GM19438 (cell line): ENCODE measurements around the gene CALCOCO2.
A peak's percentile ranks its signal among the peaks of the same experiment; 100 is the strongest.
"Not testable (repeated sequence)": the region's sequence is repeated elsewhere in the genome, so short reads cannot be mapped to it uniquely, and the experiment has no call there.

Source experiments
- ATAC-seq: cut with Tn5 transposase; IDR thresholded peaks from one replicate; pipeline ENCODE4 v1.9.1; 2021; ENCODE audit warnings: low read depth; ENCODE audit not compliant: unreplicated experiment

Gene CALCOCO2

DNA sequence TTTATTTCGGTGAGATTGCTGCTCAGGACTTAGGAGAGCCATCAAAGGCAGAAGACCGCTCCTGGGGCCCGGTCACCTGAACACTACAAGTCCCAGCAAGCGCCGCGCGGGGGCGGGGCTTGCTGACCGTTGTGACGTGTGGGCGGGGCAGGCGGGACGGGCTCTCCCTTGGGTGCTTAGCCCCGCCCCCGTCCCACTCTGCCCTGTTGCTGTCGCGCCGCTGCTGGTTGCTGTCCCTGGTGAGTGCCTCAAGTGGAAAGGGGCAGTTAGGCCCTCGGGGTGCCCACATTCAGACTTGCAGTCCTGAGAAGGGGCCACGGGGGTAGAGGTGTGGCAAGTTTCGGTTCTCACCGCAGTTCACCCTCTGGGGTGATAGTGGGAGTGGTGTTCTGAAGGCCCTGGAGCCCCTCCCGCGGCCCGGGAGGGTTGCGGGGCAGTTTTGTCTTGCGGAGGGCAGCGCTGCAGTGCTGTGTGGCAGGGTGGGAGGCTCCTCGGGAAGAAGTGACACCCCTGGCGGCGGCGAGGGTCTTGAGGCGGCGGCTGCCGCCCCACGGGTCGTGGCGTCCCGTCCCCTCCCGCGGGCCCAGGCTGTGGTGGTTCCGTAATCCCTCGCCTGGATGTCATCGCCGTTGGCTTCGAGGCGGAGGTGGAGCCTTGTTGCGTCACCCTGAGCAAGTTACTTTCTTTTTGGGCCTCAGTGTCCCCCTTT, at the start of gene CALCOCO2:
Gene CALCOCO2 (plus strand): TSS at position 196 of the 709 bp plus-strand sequence. CDS start 10,673 bp downstream, outside the sequence.
- ATAC-seq: peak; percentile 74

- no peak for ATAC-seq
These were observed 43.0 kb upstream of the CALCOCO2 start for GRCh38 chr17:48787828-48788227.

- ATAC-seq: no peak
These were observed 40.2 kb upstream of the CALCOCO2 start for GRCh38 chr17:48790607-48791127.

DNA sequence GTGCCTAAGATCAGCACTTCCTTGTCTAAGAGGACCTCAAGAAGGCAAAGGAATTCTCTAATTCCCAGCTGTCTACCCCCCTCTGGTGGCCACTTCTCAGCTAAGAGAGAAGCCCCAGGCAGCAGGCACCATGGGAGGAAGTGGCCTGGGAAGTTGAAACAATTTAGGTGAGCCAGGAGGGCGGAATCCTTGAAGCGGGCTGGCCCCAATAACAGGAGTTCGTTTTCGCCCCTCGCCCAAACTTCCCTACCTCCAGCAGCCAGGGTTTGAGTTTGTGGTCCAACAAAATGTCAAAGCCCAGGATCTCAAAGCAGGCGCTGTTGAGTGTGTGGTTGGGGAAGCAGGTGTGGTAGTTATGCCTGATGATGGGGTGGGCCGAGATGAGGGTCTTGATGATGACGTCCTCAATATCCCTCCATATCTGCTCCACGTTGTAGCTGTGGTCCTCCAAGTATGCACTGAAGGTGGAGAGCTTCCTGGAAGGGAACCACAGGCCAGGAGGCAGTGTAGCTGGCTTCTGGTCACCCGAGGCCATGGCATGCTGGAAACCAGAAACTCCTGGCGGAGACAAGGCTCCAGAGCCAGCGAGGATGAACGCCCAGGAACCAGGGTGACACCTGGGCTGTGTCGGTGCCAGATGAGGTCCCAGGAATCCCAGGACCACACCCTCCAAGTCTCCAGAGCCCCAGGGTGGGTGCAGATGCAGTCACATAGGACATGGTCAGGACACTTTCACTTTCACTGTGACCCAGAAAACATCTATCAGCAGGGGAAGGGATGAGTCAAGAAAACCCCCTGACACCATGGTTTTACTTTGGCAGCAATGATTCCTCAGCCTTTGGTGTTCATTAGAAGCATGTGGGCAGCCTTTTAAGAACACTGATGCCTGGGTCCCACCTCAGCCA, 39.5 kb upstream of the CALCOCO2 start:
- no peak for ATAC-seq

GRCh38 chr17:48792033-48792798, 38.6 kb upstream of the CALCOCO2 start:
- ATAC-seq: no peak

- ATAC-seq: no peak
These were observed 35.2 kb upstream of the CALCOCO2 start for GRCh38 chr17:48795444-48796162.

- ATAC-seq: not testable (repeated sequence)
These were observed 34.7 kb upstream of the CALCOCO2 start for GRCh38 chr17:48796163-48796522.

DNA sequence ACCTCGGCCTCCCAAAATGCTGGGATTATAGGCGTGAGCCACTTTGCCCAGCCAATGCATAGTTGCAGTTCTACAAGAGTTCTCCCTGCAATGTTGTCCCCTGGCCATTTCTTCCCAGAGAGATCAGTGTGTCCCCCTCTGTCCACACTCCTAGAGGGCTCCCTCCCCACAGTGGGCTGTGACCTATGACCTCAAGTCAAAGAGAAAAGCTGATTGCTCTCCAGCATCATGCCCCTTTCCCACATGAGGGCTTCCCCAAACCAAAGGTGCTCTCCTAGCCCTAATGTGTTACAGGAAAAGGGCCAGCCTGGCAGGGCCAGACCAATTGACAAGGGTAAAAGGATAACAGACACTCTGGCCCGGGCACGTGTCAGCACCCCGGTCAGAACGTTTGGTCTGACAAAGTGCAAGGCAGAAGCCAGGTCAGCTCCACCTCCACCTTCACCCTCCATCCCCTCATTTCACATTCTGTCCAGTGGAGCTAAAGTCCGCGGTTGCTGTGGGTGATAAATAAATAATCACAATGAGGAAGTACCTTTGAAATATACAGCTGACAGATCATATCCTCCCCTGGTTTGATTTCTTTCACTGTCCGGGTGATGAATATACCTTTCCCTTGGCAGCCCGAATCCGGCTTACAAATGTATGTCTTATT, 31.6 kb upstream of the CALCOCO2 start:
- ATAC-seq: no peak

DNA sequence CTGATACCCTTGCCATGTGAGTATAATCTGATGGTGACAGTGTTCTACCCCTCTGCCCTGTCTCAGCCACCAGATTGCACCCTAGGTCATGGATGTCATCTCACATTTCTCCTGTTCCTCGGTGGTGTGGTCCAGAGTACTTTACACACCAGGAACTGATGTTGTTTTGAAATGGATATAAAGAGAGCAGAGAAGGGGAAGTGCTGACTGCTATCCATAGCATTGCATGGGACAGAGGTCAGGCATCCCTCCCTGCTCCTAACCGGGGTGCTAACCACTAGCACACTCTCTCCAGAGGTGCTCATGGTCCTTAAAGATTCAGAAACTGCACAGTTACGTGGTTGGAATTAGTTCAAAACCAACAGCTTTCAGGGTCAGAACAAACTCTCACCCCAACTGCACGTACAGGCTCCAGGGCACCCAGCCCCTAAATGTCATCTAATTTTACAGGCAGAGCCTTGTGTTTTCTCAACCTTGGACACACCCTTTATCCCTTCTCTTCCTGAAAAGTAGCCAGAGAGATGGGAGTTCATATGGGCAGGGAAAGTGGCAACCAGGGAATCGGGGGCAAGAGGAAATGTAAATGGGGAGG, 30.1 kb upstream of the CALCOCO2 start:
- ATAC-seq: no peak

DNA sequence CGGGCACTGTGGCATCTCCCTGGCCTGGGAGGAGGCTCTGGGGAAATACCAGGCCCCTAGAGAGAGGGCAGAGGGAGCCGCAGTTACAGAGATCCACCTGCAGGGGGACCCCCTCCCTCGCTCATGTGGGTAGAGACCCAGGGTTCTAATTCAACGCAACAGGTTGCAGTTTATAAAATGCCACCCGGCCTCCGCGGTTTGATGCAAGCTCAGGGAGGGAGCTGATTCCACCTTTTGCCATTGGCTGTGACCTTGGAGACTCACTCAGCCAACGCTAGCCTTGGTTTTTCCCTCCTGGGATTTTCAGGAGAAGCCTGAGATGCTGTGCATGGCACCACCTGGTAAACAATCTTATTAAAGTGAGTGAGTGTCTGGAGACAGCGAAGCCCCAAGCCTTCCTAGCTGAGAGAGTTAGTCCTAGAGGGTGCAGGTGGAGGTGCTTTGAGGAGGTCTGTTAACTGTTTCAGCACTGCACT, 25.9 kb upstream of the CALCOCO2 start:
- ATAC-seq: no peak

DNA sequence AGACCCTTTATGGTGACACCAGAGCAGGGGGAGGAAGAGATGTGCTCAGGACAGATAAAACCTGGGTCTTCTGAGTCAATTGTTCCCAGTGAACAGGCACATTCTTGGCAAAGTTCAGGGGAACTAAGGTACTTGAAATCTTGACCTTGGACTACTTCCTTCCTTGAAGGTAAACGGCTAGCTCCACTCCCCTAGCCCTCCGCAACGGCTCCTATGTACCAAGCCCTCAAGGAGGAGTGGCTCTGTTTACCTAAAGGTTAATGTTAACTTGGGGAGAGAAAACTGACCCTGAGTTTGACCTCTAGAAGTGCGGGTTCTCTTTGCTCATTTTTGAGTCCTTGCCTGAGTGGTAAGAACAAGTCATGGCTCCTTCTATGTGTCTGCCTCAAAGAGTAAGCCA, 21.7 kb upstream of the CALCOCO2 start:
- ATAC-seq: no peak

GRCh38 chr17:48812001-48812400, 18.8 kb upstream of the CALCOCO2 start:
- ATAC-seq: no peak

DNA sequence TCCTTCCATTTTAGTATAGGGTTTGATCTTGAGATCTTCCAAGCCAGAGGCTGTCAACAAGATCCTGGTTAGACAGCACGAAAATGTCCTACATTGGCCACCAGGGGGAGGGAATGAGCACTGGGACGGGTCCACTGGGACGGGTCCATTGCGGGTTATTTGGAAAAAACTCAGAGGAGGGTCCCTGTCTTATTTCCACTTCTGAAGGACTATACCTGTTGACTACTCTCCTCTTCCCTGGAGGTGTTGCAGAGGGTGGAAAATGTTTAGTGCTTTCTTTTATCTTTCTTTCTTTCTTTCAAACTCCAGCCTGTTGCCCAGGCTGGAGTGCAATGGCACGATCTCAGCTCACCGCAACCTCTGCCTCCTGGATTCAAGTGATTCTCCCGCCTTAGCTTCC, 16.3 kb upstream of the CALCOCO2 start:
- no peak for ATAC-seq

- no peak for ATAC-seq
These were observed 15.5 kb upstream of the CALCOCO2 start for GRCh38 chr17:48815311-48815710.

DNA sequence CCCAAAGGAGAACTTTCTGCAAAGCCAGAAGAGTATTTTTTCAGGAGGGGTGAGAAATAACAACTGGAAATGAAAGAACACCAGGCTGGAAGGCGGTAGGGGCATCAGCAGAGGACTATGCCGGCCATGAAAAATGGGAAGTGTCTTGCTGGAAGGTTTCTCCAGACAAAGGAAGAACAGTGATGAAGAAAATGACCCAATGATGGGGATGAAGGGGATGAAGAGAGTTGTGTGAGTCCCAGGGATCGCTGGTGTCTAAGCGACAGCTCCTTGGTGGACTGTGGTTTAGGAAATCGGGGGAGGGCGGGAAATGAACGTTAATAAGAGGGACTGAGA, 14.4 kb upstream of the CALCOCO2 start:
- no peak for ATAC-seq

DNA sequence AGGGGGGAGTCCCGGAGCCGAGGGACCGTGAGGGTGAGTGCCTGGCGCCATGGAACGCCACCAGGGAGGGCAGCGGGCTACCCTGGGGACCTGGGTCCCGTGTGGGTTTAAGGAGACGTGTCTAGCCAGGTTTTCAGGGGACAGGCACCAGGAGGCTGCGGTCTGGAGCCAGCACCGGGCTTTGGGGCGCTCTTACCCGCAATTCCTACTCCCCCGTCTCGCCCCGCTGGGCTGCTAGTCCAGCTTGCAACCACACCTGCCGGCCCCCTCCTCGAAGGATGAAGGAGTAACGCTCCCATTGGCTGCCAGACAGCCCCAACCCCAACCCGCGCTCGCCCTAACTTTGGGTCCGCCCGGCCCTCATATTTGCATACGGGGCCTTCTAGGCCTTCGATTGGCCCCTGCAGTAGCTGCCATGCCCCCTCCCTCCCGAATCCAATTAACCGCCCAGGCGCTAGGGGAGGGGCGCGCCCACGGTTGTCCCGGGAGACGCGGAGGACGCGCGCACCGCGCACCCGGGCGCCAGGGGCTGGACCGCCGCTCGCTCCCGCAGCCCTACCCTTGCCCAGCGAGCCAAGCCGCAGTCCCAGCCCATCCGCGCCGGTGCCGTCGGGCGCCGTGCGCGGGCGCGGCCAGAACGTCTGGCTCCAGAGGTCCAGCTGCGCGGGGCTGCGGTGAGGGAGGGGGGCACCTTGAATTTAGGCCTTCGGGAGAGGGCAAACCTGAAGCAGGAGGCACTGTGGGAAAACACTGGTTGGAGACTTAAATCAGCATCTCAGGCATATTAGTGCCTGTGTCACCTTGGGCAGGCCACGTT, 13.9 kb upstream of the CALCOCO2 start, which contains the start of gene TTLL6:
Gene TTLL6 (minus strand): TSS at position 456 of the 817 bp plus-strand sequence. CDS start 157 bp downstream, at position 299.
- no peak for ATAC-seq

DNA sequence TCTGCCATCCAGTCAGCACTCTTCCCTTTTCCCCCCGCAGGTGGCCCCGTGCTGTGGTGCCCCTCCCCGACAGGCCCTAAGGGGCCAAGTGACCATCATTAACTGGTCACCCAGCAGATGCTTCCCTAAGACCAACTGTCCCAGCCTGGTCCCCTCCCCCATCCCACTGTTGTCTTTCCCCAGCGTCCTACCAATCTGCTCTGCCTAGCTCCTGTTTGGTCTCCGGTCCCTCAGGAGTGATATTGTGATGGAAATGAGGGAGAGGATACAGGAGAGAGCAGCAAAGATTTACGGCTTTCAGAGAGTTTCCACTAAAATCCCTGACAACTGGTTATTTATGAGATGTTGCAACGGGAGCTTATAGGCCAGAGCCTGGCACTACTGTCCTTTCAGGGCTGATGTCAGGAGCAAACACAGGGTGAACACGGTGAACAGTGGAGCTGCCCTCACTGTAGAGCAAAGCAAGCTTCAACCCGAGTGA, 12.4 kb upstream of the CALCOCO2 start:
- no peak for ATAC-seq

DNA sequence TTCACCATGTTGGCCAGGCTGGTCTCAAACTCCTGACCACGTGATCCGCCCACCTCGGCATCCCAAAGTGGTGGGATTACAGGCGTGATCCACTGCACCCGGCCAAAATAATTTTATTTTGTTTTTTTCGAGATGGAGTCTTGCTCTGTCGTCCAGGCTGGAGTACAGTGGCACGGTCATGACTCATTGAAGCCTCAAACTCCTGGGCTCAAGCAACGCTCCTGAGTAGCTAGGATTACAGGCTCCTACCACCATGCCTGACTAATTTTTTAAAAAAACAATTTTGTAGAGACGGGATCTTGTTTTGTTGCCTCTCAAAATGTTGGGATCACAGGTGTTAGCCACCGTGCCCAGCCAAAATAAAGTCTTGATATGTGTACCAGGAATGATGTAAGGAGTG, 11.4 kb upstream of the CALCOCO2 start:
- no peak for ATAC-seq
